Colonic mucosa (tissue), 4 donors: ENCODE measurements around the gene FIGN. TPM values are rescaled to one million over a fixed set of nuclear protein-coding genes. Genes with fewer than 3 reads are reported as not detected.

Source experiments
- DNase-seq: peaks from one replicate; pipeline ENCODE4 v3.0.0-alpha.2; 2020
- H3K27ac ChIP-seq: fragments of 200-600 bp; one replicate; pipeline ENCODE4 v1.8.0; 2021
- H3K27me3 ChIP-seq: fragments of 200-600 bp; one replicate; pipeline ENCODE4 v1.8.0; 2021
- H3K36me3 ChIP-seq: fragments of 200-600 bp; one replicate; pipeline ENCODE4 v1.8.0; 2021
- H3K4me1 ChIP-seq: fragments of 200-600 bp; one replicate; pipeline ENCODE4 v1.8.0; 2021; ENCODE audit warnings: mild to moderate bottlenecking
- H3K4me3 ChIP-seq: fragments of 200-600 bp; one replicate; pipeline ENCODE4 v1.8.0; 2021
- H3K9ac ChIP-seq, 2 donors: one replicate each; pipeline ENCODE4 v1.7.0; 2013; ENCODE audit warnings: control low read depth in 2 of 2, low read depth in 2 of 2, low read length in 2 of 2
- H3K9me3 ChIP-seq: fragments of 200-600 bp; one replicate; pipeline ENCODE4 v1.8.0; 2021
- intact Hi-C: fragments of 100-400 bp; cut with DNase I; formaldehyde crosslinking; loops from one replicate; pipeline ENCODE4 v1.14.1; 2022
- total RNA-seq, 2 donors: library from RNA; stranded (reverse); fragmentation: NEBNext Ultra II Directional in 1 of 2; extraction: Animal tissue kit (Norgen Biotek cat#: 25700) in 1 of 2; gene quantifications; one replicate each; pipeline ENCODE4 v1.2.1, GENCODE V29; 2021
- TF ChIP-seq, protein P1 (sequence below): fragments of 200-600 bp; IDR thresholded peaks from one replicate; pipeline ENCODE4 v1.8.0; 2022; ENCODE audit warnings: antibody characterized with exemption, mild to moderate bottlenecking
- donor health status: healthy.
- donor health status: DM: no; HTN: no; CAD: no.
- donor health status: DM: no; HTN: no; CAD: no.

The FIGN gene
- total RNA-seq, 2 donors from 2014 or later: 0.58 to 0.89 TPM

DNA sequence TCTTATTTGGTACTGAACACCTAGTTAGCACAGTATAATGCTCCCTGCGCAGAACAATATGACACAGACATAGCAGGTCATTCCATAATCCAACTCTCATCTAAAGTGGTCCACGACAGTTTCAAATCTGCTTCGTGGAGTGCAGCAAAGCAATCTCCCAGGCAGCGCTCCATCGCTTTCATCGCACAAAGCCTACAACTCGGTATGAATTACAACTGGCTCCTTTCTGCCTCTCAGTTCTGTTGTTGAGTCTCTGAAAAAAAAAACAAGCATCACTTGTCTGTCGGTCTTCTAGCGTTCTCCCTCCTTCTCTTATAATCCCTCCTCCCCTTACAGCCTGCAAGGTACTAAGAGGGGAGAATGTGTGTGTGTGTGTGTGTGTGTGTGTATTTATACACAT is 123.5 kb downstream of the FIGN start:
- Histone ChIP-seq H3K9me3 (no peaks in the 10 kb centered on the region), H3K9ac (no peak overlapping the region), H3K27me3 (no peaks in the 10 kb centered on the region), H3K27ac (no peak overlapping the region), H3K4me3 (no peak overlapping the region), H3K36me3 (no peaks in the 10 kb centered on the region), H3K4me1 (no peaks in the 10 kb centered on the region)
- no peak for DNase-seq
- intact Hi-C loops: no loop called here
- TF ChIP-seq, protein P1, sequence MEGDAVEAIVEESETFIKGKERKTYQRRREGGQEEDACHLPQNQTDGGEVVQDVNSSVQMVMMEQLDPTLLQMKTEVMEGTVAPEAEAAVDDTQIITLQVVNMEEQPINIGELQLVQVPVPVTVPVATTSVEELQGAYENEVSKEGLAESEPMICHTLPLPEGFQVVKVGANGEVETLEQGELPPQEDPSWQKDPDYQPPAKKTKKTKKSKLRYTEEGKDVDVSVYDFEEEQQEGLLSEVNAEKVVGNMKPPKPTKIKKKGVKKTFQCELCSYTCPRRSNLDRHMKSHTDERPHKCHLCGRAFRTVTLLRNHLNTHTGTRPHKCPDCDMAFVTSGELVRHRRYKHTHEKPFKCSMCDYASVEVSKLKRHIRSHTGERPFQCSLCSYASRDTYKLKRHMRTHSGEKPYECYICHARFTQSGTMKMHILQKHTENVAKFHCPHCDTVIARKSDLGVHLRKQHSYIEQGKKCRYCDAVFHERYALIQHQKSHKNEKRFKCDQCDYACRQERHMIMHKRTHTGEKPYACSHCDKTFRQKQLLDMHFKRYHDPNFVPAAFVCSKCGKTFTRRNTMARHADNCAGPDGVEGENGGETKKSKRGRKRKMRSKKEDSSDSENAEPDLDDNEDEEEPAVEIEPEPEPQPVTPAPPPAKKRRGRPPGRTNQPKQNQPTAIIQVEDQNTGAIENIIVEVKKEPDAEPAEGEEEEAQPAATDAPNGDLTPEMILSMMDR: no peak

GRCh38 chr2:163611557-163611906 is 124.3 kb downstream of the FIGN start:
- H3K36me3 ChIP-seq: no peaks in the 10 kb centered on the region

GRCh38 chr2:163610817-163611556 is 124.8 kb downstream of the FIGN start:
- no peaks in the 10 kb centered on the region for H3K4me1 ChIP-seq
- DNase-seq: no peak
- no peak overlapping the region for H3K4me3 ChIP-seq
- H3K27me3 ChIP-seq: no peaks in the 10 kb centered on the region
- no peak overlapping the region for H3K27ac ChIP-seq
- H3K9ac ChIP-seq: no peak overlapping the region
- intact Hi-C loops: no loop called here
- no peaks in the 10 kb centered on the region for H3K36me3 ChIP-seq
- TF ChIP-seq, protein P1: no peak
- no peaks in the 10 kb centered on the region for H3K9me3 ChIP-seq

More at GRCh38 chr2:163611557-163611906, 124.3 kb downstream of the FIGN start:
- Histone ChIP-seq H3K9me3 (no peaks in the 10 kb centered on the region), H3K4me3 (no peak overlapping the region), H3K27ac (no peak overlapping the region), H3K27me3 (no peaks in the 10 kb centered on the region), H3K9ac (no peak overlapping the region), H3K4me1 (no peaks in the 10 kb centered on the region)
- TF ChIP-seq, protein P1: no peak
- no peak for DNase-seq
- intact Hi-C loops: no loop called here

DNA sequence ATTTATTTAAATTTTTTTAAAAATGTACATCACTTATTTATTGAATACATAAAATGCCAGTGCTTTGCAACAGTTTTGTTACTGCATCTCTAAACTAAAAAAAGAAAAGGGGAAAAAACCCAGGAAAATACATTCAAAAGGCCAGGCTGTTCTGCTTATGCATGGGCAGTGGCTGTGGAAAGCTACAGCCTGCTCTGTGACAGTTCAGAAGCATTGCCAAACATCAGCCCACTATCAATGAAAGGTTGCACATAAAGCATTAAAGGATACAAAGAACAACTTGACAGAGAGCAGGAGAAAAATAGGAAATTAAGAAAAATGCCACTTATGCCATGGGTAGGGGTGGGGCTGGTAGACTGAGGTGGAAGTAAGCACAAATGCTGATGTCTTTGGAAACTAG is 128.2 kb downstream of the FIGN start:
- DNase-seq: no peak
- Histone ChIP-seq H3K4me1 (no peaks in the 10 kb centered on the region), H3K9me3 (no peaks in the 10 kb centered on the region), H3K27ac (no peak overlapping the region), H3K36me3 (no peaks in the 10 kb centered on the region), H3K9ac (no peak overlapping the region), H3K4me3 (no peak overlapping the region), H3K27me3 (no peaks in the 10 kb centered on the region)
- TF ChIP-seq, protein P1: no peak
- intact Hi-C loops: no loop called here

DNA sequence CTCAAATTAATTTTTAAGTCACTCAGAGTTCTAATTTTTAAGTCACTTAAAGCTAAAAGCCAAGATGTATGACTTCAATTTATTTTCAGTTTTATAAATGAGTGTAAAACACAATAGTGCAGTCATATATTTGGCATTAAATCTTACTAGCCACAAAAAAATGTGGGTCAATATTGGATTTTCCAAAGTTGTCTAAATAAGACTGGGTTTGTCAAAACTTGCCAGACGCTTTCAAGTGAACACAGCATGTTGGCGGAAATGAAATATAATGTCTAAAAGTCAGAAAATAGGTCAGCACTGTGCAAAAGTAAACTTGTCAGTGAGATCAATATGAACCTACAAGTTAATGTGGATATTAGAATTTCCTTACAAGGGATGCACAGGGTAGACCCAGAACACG is 128.9 kb downstream of the FIGN start:
- no peak overlapping the region for H3K9ac ChIP-seq
- intact Hi-C loops: no loop called here
- no peak overlapping the region for H3K4me3 ChIP-seq
- DNase-seq: no peak
- no peaks in the 10 kb centered on the region for H3K4me1 ChIP-seq
- no peak overlapping the region for H3K27ac ChIP-seq
- no peaks in the 10 kb centered on the region for H3K27me3 ChIP-seq
- H3K36me3 ChIP-seq: no peaks in the 10 kb centered on the region
- no peaks in the 10 kb centered on the region for H3K9me3 ChIP-seq
- TF ChIP-seq, protein P1: no peak
